NCI-H187 (cell line): Measurements from ENCODE around the gene EGLN3.

Experiments used
- DNase-seq, 2 experiments: peaks; one replicate each; lab custom pipeline; 2025; lab: John Stamatoyannopoulos, UW

EGLN3 gene

DNA sequence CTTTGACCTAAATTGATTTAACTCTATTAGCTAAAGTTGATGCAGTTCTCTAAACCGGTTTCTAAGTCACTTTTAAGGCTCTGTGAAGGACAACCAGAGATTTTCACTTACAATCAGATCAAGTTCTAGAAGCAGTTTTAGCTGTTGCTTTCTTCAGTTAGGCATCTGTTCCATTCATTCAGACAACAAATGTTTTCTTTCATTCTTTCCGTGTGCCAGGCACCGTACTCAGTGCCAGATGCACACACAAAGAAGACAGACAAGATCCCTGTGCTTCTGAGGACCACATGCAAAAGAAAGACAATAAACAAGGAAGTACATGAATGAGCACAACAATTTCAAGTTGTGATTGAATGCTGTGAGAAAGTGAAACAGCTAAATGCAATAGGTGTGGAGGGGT lies 11.1 kb upstream of the EGLN3 start:
- no peak for DNase-seq

DNA sequence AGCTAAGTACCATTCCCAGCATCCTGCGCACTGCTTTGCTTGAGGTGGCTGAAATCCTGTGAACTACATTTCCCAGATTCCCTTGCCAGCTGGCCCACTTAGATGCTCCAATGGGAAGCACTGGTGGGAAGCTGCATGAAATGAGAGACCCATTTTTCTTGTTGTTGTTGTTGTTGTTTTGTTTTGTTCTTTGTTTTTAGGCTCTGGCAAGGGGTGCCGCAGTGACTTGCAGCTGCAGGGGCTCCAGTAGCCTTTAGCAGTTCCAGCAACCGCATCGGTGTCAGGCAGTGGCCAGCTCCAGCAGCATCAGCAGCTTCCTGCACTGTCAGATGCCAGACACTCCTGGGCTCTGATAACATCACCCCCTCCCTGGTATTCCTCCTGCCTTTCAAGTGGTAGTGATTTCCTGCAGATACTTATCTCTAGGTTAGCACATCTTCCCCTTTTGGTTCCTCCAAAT lies 8.8 kb upstream of the EGLN3 start:
- no peak for DNase-seq

DNA sequence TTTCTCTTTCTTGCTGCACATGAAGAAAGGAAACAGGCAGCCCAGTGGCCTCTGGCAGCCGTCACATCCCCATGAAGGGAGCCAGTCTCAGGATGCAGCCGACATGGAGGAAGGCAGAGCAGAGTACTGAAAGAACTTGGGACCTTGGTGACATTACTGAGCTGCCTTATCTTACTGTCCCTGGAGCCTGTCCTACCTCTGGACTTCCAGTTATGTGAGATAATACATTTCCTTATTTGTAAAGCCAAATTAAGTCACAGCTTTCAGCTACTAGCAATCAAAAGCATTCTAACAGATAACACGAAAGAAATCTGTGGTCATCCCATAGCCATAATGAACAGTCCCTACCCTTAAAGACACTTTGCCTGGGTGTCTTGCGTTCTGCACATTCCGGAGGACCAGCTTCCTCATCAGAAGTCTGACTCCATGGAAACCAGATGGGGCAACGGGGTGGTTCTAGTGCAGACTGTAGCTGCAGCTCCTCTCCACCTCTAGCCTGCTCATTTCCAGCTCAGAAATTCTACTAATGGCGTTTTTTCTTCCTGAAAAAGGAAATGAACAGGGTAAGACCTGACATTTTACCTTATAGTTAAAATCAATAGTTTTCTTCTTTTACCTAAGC lies 7.8 kb upstream of the EGLN3 start:
- no peak for DNase-seq

DNA sequence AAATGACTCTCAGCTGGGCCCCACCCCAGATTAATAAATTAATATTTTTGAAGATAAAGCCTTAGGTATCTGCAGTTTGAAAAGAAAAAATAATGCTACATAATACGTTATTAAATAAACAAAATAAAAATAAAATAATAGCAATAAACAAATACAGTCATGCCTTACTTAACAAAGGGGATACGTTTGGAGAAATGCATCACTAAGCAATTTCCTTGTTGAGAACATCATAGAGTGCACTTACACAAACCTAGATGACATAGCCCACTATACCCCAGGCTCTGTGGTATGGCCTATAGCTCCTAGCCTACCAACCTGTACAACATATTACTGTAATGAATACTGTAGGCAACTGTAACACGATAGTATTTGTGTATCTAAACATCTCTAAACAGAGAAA lies 7.1 kb upstream of the EGLN3 start:
- no peak for DNase-seq

DNA sequence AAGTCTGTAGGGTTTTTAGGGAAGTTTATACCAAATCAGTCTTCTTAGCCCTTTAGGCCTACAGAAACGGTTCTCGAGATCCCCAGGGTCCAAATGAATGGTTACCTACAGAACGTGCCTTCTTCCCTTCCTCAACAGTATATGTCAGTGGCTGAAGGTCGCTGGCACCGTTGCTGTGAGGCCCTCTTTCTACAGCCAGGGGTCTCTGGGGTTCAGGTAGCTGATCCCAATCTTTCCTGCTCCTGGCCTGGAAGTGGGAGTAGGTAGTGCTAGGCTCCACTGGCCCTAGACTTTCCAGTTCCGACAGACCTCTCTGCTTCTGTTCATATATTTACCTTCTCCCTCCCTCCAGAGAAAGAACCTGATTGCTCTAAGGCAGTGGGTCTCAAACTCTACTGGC lies 6.4 kb upstream of the EGLN3 start:
- no peak for DNase-seq

DNA sequence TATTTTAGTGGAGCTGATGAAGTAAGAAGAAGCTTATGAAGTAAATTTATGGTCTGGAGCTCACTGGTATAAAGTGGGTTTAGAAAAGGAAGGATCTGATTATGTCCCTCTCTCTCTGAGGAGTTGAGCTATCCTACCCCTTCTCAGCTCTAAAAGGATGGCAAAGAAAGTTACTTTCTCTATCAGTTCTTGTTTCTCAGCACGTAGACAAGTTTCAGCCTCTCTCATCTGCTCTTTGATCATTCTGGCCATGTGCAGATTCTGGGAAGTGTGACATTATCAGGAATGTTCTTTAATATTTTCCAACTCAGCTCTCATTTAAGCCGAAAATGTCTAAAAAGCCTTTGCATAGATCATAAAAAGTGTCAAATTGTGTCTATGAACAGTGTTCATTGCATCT lies 5.8 kb upstream of the EGLN3 start:
- no peak for DNase-seq

DNA sequence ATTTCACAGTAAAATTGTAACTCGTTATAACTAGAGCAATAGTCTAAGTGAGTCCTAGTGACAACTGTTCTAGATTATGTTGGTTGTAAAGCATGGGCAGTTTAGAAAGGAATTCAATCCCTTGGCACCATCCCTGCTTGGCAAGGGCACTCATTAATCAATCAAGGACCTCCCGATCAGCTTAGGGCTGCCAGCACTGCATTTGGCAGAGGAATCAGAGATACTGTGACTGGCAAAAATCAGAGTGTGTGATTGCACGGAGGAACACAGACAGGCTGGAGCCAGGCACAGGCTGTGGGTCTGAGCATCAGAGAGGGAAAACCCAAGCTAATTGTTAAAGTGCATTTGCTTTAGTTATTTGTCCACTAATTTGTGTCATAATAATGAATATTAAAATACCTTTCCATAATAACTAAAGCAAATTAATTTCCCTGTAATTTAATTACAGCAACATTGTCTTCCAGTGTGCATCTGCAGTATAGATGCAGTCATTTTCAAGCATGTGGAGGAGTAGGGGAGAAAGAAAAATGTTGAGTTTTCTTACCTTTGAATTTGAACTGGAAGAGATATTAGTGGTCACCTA lies 3.2 kb upstream of the EGLN3 start:
- DNase-seq: no peak

DNA sequence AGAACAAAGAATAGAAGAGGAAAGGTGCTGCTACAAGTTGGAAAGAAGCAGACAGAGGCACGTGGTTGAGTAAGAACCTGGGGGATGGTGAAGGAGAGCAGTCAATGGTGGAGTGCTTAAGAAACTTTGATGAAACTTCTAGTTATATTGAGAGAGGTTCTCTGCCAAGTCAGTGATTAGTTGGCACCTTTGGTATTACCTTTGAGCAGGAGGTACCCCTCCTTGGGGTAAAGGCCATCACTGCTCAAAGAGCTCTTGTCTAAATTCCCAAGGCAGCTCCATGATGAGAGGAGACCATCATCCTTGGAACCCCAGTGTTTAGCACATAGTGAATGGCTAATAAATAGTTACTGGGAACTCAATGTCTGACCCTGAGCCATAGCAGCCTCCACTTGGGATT lies 1.7 kb upstream of the EGLN3 start:
- DNase-seq: no peak

DNA sequence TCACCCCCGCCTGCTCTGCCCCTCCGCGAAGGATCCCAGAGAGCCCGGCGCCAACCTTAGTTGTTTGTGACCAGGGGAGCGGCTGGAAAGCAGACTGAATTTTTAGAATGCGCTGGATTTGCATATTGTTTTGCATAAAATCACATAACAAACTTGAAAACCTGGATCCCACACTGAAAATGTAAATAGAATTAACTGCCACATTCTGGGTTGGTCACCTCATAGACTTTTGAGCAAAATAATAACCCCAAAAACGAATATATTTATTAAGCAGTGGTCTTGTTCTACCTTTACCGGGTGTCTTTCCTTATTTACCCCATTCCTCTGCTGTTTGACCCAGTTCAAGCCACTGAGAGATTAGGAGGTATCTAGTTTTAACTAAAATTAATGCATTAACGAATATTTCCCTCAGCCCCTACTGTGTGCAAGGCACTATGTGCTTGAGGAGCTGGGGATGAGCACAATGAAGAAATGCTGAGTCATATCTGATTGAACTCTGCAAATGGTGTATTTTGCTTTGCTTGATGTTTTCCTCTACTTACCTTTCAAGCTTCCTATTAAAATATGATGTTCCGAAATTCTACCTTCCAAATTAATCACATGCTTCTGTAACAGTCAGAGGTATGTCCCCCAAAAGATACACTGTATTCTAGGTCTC lies 438 bp upstream of the EGLN3 start:
- DNase-seq: no peak

DNA sequence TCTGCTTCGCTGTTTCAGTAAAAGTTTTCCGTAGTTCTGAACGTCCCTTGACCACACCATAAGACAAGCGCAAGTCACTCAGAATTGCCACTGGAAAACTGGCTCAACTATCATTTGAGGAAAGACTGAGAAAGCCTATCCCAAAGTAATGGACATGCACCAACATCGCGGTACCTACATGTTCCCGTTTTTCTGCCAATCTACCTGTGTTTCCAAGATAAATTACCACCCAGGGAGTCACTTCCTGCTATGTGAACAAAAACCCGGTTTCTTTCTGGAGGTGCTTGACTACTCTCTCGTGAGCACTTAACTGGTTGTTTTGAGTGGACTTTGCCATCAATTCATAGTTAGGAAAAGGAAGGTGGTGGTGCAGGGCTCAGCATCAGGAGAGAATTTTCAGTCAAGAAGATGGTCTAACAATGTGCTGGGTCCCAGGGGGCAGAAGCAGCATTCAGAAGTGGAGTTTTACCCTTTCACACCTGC lies 1.4 kb downstream of the EGLN3 start:
- DNase-seq: peak in 1 of 2 experiments; percentile 57

DNA sequence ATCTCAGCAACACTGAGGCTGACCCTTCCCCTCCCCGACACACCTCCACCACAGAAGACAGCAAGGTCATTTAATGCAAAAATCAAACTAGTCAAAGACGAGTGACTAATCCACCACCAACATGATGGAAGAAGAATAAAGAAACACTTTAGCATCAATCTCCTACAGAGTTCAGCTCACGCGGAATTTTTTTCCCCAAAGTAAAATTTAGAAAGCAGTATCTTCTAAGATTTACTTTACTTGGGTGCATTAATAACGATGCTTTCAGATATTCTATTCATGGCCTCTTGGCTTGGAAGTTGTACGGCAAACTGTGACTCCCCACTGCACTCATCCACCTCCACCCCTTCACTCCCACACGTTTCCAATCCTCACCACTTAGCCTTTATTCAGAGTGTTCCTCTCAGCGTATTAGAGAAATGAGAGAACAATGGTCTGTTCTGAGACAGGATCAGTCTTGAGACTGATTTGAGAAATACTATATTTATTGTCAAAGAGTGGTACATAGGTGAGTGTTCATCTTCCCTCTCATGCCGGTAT lies 1.9 kb downstream of the EGLN3 start:
- DNase-seq: no peak

DNA sequence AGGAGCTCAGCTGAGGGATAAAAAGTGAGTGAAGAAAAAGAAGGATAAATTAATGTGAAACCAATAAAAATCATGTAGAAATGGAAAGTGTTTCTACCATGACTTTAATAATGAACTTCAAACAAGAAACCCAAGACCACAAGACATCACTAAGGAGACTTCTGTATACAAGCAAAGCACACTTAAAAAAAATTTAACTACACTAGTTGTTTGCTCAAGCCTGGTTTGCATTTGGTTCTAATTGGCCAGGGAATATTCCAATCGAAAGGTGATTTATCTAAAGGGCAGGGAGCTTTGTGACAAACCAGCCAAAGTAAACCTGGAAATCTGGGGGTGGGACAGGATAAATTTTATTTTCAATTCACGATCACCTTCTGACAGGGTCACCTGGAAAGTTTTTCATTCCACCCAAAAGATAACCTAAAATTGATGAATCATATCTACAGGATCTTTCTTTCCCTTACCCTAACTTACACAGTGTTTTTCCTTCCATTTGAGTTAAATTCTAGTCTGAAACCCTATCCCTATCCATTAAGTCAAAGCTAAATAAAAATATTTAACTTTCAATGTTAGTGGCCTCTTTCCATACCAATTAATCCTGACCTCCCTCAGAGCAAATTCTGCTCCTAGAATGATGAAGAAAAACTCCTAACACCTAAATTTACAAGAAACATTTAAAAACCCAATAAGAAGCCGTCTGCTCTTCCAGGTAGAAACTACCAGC lies 2.6 kb downstream of the EGLN3 start:
- no peak for DNase-seq

DNA sequence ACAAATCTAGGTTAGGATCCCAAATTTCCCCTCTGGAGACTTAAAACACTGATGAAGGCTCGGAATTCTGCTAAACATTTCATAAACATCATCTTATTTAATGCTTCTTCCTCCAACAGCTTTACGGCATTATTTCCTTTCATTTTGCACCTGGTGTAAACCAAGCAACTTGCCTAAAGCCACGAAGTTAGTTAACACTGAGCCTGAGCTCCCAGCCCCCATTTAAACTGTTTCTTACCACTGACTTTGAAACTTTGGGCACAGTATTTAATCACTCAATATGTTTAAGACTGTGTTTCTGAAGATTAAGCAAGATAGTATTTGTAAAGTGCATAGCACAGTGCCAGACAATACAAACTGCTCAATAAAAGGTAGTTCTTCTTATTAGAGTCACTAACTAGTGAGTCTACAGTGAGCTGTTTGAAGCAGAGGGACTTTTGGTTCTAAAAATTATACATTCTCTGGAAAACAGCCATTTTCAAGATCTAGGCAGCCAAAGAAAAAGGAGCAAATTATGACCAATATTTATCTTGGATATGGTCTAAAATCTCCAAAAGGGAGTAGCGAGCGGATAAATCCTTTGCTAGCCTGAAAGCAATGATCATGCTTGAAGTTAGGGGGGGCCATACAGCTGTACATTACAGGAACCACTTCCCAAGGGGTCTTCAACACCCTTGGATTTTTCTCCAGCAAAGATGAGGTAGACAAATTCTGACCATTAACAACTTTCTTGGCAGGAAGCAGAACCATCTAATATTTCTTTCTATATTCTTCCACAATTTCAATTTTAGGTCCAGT lies 4.0 kb downstream of the EGLN3 start:
- no peak for DNase-seq

DNA sequence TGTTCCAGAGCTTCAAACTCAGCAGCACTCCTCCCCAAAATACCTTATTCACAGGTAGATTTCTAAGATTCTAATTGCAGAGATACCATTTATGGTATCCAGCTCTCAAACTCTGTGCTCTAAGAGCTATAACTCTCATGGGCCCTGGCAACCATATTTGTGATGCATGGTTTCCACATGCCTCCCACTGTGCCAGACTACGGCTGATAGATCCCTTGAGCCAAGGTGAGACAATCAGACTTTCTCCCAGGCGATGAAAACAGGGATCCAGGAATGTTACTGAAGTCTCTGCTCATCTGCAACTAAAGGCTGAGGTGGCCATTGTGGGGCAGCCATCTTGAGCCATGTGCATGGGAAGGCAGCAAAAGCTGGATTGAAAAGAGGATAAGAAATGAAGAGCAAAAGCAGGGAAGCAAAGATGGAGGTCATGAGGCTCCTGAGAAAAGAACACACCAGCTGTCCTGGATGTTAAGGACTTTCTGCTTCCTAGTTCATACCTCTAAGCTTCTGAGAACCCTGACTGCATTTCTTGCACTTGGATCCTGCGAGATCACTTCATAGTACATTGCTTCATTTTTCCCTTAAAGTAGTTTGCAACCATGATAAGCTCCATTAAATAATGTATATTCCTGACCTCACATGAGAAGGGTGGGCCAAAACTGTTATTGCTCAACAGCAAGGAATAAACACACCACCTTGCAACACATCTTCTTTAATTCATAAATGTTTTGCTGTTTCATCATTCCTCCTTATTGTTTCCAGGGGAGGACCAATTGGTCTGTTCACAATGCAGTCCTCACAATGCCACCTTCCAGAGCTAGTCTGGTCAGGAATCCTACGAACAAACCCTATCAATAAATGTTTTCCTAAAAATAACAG lies 5.4 kb downstream of the EGLN3 start:
- DNase-seq: no peak

DNA sequence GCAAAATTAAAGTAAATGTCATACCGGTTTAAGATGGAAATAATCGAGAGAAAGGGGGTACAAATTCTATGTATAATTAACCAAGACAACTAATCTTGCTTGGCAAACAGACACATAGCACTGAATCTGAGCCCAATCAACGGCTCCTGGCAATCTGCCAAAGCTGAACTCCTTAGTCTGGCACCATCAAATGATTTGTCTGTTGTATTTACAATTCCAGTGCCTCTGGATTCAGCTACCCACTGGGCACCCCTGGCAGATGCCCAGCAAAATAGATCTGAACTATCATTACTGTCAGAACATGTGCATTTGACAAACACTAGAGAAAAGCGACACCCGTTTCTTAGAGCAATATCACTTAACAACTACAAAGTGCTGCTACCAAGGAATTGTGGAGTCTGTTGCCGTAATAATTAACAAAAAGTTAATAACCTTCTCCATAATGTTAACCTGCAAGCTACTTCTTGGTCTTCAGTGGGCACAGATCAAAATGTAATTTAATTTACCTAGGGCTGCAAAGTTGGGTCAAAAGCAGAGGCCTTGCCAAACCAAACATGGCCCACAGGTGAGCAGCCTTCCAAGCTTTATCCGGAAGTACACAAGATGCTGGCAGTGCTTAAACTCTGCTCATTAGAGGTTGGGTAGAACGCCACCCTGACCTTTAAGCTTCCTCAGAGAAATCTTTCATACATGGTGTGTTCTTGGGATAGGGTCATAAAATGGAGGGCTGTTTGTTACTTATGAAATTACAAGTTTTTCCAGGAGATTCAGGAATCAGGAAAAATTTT lies 7.6 kb downstream of the EGLN3 start:
- peak; percentile 44 to 70 for DNase-seq

DNA sequence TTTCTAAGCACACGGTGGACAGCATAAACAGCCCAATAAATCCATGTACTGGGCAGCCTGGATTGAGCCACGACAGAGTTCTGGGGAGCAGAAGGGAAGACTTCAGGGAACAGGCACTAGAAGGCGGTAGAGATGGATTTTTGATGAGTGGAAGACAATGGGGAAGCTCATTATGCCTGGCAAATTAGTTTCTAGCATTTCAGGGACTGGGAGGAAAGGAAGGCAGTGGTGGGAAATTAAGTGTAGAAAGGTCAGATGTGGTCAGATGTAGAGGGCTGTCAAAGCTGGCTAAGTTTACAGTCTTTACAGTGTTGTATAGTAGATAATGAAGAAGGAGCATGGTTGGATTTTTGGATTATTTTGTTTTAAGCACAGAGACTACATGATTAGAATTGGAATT lies 9.2 kb downstream of the EGLN3 start:
- DNase-seq: no peak

DNA sequence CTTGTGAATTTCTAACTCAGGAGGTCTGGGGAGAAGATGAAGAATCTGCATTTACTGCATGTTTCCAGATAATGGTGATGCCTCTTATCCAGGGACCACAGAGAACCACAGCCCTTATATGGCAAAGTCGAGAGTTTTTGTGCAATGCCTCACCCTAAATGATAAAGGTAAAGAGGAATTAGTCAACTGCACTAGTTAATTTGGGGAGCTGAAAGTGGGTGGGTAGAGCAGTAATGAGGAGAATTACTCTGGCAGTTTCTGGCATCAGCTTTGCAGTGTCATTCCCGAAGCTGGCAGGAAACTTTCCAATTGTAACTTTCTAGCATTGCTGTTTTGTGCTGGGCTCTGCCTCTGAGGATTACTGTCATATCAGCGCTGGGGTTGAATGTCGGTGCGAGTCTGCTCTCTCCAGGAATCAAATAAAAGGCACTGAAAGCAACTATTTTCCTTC lies 10.3 kb downstream of the EGLN3 start:
- no peak for DNase-seq

DNA sequence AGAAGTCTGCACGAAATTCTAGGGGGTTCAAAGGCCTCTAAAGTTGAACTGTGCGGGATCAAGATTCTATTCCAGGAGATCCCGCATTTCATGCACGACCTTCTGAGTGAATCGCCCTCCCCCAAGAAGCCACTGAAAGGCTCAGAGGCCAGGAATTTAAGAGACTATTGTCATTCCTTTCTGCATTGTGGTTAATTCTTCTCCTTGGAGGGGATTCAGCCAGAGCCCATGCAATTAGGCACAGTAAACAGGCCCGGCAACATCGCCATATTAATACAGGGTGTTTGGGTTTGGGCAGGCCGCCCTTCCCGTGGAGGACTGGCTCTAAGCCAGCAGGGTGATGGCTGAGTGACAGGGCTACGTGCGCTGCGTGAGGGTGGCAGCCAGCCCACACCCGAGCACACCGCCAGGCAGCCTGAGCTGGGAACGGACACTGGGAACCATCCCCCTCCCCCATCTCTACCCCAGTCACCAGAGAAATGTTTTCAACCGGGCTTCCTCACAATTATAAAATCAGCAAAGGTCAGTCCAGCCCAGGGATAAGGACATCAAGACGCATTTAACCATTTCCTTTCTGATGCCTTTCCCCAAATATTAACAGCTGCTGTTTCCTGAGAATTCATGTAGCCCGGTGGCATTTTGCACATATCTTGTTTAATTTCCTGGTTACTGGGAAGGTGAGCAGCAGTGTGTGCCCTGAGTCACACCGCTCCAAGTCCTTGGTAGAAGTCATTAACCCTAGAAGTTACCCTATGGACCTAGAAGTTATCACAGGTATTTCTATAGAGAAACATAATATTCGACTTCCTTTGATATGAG lies 12.5 kb downstream of the EGLN3 start:
- peak; percentile 53 to 74 for DNase-seq

DNA sequence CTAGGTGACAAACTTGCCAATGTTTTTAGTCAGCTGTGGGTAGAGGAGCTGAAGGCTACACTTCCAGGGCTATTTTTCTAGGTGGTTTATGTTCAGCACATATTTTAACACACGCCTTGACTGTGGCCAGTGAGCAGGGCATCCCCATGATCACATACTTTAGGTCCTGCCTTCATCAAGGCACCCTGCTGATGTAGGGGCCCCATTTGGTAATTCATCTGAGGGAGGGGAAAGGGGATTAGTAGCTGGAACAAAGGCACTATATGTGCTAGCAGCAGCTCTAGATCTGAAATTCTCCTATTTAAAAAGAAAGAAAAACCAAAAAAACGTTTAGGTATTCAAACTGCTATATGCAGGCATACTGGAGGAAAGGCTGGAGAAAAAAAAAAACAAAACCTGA lies 14.5 kb downstream of the EGLN3 start:
- no peak for DNase-seq
